Fibroblast of mammary gland (primary cell): ENCODE results near the gene SYNJ2.
"Not testable (repeated sequence)": the region's sequence is repeated elsewhere in the genome, so short reads cannot be mapped to it uniquely, and the experiment has no call there.

Experiments
- DNase-seq: peaks from one replicate; pipeline ENCODE4 v3.0.0-alpha.2; 2010; ENCODE audit warnings: low read depth
- H3K4me3 ChIP-seq: 2 replicates; pipeline ENCODE4 v1.5.1; 2011; ENCODE audit warnings: low read depth, mild to moderate bottlenecking, low read length, moderate library complexity; ENCODE audit not compliant: control insufficient read depth
- CTCF ChIP-seq: conservative IDR thresholded peaks from 2 replicates; pipeline ENCODE4 v1.5.1; 2011; ENCODE audit warnings: low read depth, low read length, inconsistent platforms; ENCODE audit not compliant: control insufficient read depth, insufficient read depth

The SYNJ2 gene

GRCh38 chr6:157943249-157943963 lies 38.3 kb upstream of the SYNJ2 start:
- DNase-seq: no peak
- no peak for TF ChIP-seq CTCF
- H3K4me3 ChIP-seq: no peak overlapping the region

DNA sequence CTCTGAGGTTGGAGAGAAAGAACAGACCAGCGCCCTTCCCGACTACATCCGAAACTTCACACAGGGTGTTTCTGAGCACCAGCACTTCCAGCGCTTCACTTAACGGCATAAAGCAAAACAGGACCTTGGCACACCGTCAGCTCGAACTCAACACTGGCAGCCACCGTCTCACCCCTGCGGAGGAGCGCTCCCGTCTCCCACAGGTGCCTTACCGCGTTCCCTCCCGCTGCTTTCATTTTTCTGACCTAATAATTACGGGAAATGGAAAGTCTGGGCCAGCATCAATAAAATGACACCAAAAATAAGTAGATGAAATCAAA lies 37.7 kb upstream of the SYNJ2 start:
- no peak for TF ChIP-seq CTCF
- DNase-seq: no peak
- no peak overlapping the region for H3K4me3 ChIP-seq

GRCh38 chr6:157944983-157945931 lies 36.4 kb upstream of the SYNJ2 start:
- TF ChIP-seq CTCF: no peak
- no peak overlapping the region for H3K4me3 ChIP-seq
- DNase-seq: peak; percentile 66

- no peak for DNase-seq
- TF ChIP-seq CTCF: no peak
- no peak overlapping the region for H3K4me3 ChIP-seq
Measured at GRCh38 chr6:157946053-157946617, 35.5 kb upstream of the SYNJ2 start.

DNA sequence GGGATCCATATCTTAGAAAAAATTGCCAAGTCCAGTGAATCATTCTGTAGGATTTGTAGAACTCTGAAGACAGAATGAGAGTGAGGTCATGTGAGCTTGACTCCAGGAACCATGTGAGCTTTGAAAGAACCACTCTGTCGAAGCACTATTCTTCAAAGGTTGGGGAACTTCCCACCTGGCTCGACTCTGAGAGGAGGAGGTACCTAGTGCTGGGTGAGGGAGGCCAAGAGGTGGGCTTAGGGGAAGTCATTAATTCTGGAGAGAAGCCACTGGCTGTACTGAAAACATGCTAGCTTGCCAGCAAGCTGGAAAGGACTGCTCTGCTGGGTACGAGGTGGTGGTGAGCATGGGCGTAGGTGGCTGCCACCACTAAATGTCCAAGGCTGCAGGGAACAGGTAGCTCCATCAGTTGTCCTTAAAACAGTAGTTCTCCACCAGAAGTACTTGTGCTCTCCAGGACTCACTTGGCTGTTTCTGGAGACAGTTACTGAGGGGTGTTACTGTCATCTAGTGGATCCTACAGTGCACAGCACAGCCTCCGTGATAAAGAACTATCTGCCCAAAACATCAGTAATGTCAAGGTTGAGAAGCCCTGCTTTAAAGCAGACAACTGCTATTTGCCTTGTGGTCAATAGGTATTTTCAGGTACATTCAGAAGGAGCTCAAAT lies 34.7 kb upstream of the SYNJ2 start:
- no peak overlapping the region for H3K4me3 ChIP-seq
- peak; percentile 44 for DNase-seq
- peak; percentile 45 for TF ChIP-seq CTCF

DNA sequence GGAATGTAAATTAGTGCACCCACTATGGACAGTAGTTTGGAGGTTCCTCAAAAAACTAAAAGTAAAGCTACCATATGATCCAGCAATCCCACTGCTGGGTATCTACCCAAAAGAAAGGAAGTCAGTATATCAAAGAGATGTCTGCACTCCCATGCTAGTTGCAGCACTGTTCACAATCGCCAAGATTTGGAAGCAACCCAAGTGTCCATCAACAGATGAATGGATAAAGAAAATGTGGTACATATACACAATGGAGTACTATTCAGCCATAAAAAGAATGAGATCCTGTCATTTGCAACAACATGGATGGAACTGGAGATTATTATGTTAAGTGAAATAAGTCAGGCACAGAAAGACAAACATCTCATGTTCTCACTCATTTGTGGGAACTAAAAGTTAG lies 30.8 kb upstream of the SYNJ2 start:
- not testable (repeated sequence) for H3K4me3 ChIP-seq, DNase-seq

- no peak for TF ChIP-seq CTCF
- H3K4me3 ChIP-seq: no peak overlapping the region
- DNase-seq: no peak
Measured at GRCh38 chr6:157951828-157952227, 29.8 kb upstream of the SYNJ2 start.
